Chondrocyte (in vitro differentiated cells): ENCODE measurements around the gene SDF4. TPM values are rescaled to one million over a fixed set of nuclear protein-coding genes. Genes with fewer than 3 reads are reported as not detected.

Source experiments
- DNase-seq: peaks from one replicate; pipeline ENCODE4 v3.0.0; 2021; ENCODE audit warnings: mixed read lengths, low spot score
- H3K27ac Mint-ChIP-seq: one replicate; pipeline ENCODE4 v1.8.0; 2021; ENCODE audit warnings: mild to moderate bottlenecking, moderate library complexity, mixed read lengths; ENCODE audit not compliant: unreplicated experiment
- H3K27me3 Mint-ChIP-seq: 2 replicates; pipeline ENCODE4 v1.8.0; 2021; ENCODE audit warnings: low read depth, mixed read lengths
- H3K36me3 Mint-ChIP-seq: 2 replicates; pipeline ENCODE4 v1.8.0; 2021; ENCODE audit warnings: low read depth, mixed read lengths
- H3K4me1 Mint-ChIP-seq: 2 replicates; pipeline ENCODE4 v1.8.0; 2021; ENCODE audit warnings: low read depth, mild to moderate bottlenecking, mixed read lengths
- H3K4me3 Mint-ChIP-seq: one replicate; pipeline ENCODE4 v1.8.0; 2021; ENCODE audit warnings: mild to moderate bottlenecking, moderate library complexity, mixed read lengths; ENCODE audit not compliant: unreplicated experiment
- H3K9me3 Mint-ChIP-seq: 2 replicates; pipeline ENCODE4 v1.8.0; 2021; ENCODE audit warnings: low read depth, mixed read lengths
- CTCF ChIP-seq: fragments of 200-600 bp; sonication (generic); IDR thresholded peaks from 2 replicates; pipeline ENCODE4 v1.5.0; 2021; ENCODE audit warnings: antibody characterized with exemption, mild to moderate bottlenecking, moderate library complexity
- total RNA-seq: library from RNA; stranded (reverse); gene quantifications from 3 replicates; pipeline ENCODE4 v1.2.1, GENCODE V29; 2021

The SDF4 gene
- total RNA-seq, 1 donor from 2014 or later: 164 TPM

GRCh38 chr1:1181129-1181937 is 50.5 kb downstream of the SDF4 start:
- Mint-ChIP-seq H3K27me3 (peaks cover 18% of the 10 kb centered on the region), H3K36me3 (peaks cover 2% of the 10 kb centered on the region), H3K9me3 (no peaks in the 10 kb centered on the region), H3K27ac (no peak overlapping the region), H3K4me1 (no peaks in the 10 kb centered on the region), H3K4me3 (no peak overlapping the region)
- TF ChIP-seq CTCF: no peak
- peak; percentile 93 for DNase-seq

DNA sequence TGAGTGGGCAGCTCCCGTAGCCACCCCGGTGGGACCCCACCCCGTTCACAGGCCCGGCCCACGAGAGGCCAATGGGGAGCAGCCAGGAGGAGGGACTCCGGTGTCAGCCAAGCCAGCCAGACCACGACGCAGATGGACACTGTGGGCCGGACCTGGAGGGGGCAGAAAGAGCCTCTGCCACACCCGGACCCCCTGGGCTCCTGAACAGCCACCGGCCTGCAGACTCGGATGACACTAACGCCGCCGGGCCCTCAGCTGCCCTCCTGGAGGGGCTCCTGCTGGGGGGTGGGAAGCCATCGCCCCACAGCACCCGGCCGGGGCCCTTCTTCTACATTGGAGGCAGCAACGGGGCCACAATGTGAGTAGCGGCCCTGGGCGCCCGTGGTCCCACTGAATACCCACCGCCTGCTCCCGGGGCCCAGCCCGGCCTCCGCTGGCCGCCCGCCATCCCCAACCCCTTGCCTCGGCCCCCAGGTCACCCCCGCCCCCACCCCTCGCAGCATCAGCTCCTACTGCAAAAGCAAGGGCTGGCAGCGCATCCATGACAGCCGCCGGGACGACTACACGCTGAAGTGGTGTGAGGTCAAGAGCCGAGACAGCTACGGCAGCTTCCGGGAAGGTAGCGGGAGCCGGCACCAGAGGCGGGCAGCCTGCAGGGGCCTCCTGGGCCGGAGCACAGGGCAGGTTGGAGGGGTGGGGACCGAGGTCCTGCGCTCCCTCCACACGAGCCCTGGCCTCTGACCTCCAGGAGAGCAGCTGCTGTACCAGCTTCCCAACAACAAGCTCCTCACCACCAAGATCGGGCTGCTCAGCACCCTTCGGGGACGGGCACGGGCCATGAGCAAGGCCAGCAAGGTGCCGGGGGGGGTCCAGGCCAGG is 51.6 kb downstream of the SDF4 start:
- Mint-ChIP-seq H3K27ac (no peak overlapping the region), H3K9me3 (no peaks in the 10 kb centered on the region), H3K36me3 (peaks cover 2% of the 10 kb centered on the region), H3K27me3 (peaks cover 22% of the 10 kb centered on the region), H3K4me1 (no peaks in the 10 kb centered on the region), H3K4me3 (no peak overlapping the region)
- no peak for TF ChIP-seq CTCF
- peak; percentile 89 for DNase-seq

DNA sequence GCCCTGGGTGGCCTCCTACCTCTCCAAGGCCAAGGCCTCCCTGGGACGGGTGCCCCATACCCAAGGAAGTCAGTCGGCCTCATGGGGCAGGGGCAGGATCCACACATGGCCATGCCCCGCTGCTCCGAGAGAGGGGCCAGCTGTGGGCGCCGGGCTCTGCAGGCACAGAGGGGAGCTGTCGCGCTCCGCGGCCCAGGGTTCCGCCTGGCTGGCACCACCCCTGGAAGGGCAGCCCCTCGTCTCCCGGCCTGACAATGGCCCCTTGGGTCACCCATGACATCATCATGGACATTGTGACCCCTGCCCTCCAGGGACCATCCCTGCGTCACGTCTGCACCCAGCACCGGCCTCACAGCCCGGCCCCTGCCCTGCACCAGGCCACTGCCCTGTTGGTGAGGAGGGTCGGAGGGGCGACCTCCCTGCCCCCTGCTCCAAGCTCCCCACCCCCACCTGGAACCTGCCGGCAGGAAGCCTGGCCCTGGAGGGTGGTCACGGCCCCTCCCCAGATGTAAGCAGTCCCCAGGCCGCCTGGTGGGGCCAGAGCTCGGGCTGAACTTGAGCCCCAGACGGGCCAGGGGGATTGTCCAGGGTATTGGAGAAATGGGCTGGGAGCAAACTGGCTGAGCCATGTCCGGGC is 52.3 kb downstream of the SDF4 start:
- no peak overlapping the region for H3K4me3 Mint-ChIP-seq
- H3K36me3 Mint-ChIP-seq: peaks cover 2% of the 10 kb centered on the region
- no peaks in the 10 kb centered on the region for H3K9me3 Mint-ChIP-seq
- H3K4me1 Mint-ChIP-seq: no peaks in the 10 kb centered on the region
- DNase-seq: no peak
- H3K27me3 Mint-ChIP-seq: peaks cover 23% of the 10 kb centered on the region
- H3K27ac Mint-ChIP-seq: no peak overlapping the region
- TF ChIP-seq CTCF: no peak

- Mint-ChIP-seq H3K36me3 (peaks cover 2% of the 10 kb centered on the region), H3K4me3 (no peak overlapping the region), H3K4me1 (no peaks in the 10 kb centered on the region), H3K9me3 (no peaks in the 10 kb centered on the region), H3K27ac (no peak overlapping the region), H3K27me3 (peaks cover 25% of the 10 kb centered on the region)
- peak; percentile 90 for DNase-seq
- TF ChIP-seq CTCF: no peak
These were observed 52.9 kb downstream of the SDF4 start for GRCh38 chr1:1178794-1179331.
